ENCODE measurements around the gene DCPS.

DNA sequence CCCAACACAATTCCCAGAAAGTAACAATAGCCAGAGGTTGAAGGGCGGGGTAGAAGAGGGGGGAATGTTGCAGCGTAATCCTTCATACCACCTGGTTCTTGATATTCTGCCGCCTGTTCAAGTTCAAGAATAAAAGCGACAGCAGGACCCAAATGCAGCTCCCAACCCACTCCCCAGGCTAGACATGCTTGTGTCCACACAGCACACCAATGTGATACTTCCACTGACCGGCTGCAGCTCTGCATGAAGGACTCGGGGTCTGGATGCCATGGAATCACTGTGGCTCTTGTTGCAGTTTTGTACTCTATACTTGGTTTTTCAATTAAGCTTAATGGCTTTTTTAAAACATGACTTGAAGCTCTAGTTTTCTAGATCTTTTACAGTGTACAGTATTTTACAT, 41.6 kb upstream of the DCPS start:
- TF ChIP-seq, protein P1, sequence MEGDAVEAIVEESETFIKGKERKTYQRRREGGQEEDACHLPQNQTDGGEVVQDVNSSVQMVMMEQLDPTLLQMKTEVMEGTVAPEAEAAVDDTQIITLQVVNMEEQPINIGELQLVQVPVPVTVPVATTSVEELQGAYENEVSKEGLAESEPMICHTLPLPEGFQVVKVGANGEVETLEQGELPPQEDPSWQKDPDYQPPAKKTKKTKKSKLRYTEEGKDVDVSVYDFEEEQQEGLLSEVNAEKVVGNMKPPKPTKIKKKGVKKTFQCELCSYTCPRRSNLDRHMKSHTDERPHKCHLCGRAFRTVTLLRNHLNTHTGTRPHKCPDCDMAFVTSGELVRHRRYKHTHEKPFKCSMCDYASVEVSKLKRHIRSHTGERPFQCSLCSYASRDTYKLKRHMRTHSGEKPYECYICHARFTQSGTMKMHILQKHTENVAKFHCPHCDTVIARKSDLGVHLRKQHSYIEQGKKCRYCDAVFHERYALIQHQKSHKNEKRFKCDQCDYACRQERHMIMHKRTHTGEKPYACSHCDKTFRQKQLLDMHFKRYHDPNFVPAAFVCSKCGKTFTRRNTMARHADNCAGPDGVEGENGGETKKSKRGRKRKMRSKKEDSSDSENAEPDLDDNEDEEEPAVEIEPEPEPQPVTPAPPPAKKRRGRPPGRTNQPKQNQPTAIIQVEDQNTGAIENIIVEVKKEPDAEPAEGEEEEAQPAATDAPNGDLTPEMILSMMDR (IDR thresholded peaks at IDR 0.05) = no peak
- no peak for TF ChIP-seq POLR2A (IDR thresholded peaks at IDR 0.05)
